Panc1 (cell line): ENCODE data around the gene CYP2R1.

Experiments used
- POLR2AphosphoS5 ChIP-seq: IDR thresholded peaks from 2 replicates; pipeline ENCODE4 v1.6.1; 2012; ENCODE audit warnings: mild to moderate bottlenecking, low read depth, low read length, moderate library complexity
- SIN3A ChIP-seq: IDR thresholded peaks from 2 replicates; pipeline ENCODE4 v1.6.1; 2012; ENCODE audit warnings: low read depth, mild to moderate bottlenecking, low read length, moderate library complexity, borderline replicate concordance; ENCODE audit not compliant: insufficient read depth
- TCF7L2 ChIP-seq: IDR thresholded peaks from 2 replicates; pipeline ENCODE4 v1.6.1; 2011; ENCODE audit warnings: mild to moderate bottlenecking, low read depth, low read length, inconsistent platforms
- TF ChIP-seq, protein P1 (sequence below): fragments of 450-650 bp; IDR thresholded peaks from 2 replicates; pipeline ENCODE4 v1.5.1; 2017; ENCODE audit warnings: mild to moderate bottlenecking
- TF ChIP-seq, protein P2 (sequence below), 2 experiments: IDR thresholded peaks; 2 replicates each; pipeline ENCODE4 v1.6.1; 2011 to 2012; ENCODE audit warnings: low read depth in 2 of 2, control low read depth in 1 of 2, low read length in 1 of 2, mild to moderate bottlenecking in 1 of 2, moderate library complexity in 1 of 2; ENCODE audit not compliant: insufficient read depth in 1 of 2

- TF ChIP-seq, protein P1, sequence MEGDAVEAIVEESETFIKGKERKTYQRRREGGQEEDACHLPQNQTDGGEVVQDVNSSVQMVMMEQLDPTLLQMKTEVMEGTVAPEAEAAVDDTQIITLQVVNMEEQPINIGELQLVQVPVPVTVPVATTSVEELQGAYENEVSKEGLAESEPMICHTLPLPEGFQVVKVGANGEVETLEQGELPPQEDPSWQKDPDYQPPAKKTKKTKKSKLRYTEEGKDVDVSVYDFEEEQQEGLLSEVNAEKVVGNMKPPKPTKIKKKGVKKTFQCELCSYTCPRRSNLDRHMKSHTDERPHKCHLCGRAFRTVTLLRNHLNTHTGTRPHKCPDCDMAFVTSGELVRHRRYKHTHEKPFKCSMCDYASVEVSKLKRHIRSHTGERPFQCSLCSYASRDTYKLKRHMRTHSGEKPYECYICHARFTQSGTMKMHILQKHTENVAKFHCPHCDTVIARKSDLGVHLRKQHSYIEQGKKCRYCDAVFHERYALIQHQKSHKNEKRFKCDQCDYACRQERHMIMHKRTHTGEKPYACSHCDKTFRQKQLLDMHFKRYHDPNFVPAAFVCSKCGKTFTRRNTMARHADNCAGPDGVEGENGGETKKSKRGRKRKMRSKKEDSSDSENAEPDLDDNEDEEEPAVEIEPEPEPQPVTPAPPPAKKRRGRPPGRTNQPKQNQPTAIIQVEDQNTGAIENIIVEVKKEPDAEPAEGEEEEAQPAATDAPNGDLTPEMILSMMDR, result no peak
- no peak for TF ChIP-seq POLR2AphosphoS5
- no peak for TF ChIP-seq TCF7L2
- TF ChIP-seq, protein P2, sequence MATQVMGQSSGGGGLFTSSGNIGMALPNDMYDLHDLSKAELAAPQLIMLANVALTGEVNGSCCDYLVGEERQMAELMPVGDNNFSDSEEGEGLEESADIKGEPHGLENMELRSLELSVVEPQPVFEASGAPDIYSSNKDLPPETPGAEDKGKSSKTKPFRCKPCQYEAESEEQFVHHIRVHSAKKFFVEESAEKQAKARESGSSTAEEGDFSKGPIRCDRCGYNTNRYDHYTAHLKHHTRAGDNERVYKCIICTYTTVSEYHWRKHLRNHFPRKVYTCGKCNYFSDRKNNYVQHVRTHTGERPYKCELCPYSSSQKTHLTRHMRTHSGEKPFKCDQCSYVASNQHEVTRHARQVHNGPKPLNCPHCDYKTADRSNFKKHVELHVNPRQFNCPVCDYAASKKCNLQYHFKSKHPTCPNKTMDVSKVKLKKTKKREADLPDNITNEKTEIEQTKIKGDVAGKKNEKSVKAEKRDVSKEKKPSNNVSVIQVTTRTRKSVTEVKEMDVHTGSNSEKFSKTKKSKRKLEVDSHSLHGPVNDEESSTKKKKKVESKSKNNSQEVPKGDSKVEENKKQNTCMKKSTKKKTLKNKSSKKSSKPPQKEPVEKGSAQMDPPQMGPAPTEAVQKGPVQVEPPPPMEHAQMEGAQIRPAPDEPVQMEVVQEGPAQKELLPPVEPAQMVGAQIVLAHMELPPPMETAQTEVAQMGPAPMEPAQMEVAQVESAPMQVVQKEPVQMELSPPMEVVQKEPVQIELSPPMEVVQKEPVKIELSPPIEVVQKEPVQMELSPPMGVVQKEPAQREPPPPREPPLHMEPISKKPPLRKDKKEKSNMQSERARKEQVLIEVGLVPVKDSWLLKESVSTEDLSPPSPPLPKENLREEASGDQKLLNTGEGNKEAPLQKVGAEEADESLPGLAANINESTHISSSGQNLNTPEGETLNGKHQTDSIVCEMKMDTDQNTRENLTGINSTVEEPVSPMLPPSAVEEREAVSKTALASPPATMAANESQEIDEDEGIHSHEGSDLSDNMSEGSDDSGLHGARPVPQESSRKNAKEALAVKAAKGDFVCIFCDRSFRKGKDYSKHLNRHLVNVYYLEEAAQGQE (IDR thresholded peaks at IDR 0.05; ENCODE audit: insufficient read depth in 1 of 2, low read depth in 2 of 2, low read length in 1 of 2), result no peak
- no peak for TF ChIP-seq SIN3A
These were observed 56.2 kb downstream of the CYP2R1 start for GRCh38 chr11:14835496-14836492.
